HG02970 (cell line): Measurements from ENCODE around the gene P2RX2.

Experiments
- ATAC-seq: cut with Tn5 transposase; IDR thresholded peaks from one replicate; pipeline ENCODE4 v1.9.1; 2021; ENCODE audit warnings: mild to moderate bottlenecking, moderate library complexity, moderate number of reproducible peaks; ENCODE audit not compliant: unreplicated experiment, low FRiP score

Gene P2RX2

GRCh38 chr12:132600048-132601032 is 18.2 kb upstream of the P2RX2 start:
- ATAC-seq, result no peak

- no peak for ATAC-seq
These were observed 17.2 kb upstream of the P2RX2 start for GRCh38 chr12:132601171-132601883.

GRCh38 chr12:132602572-132603239 is 15.9 kb upstream of the P2RX2 start:
- no peak for ATAC-seq

- no peak for ATAC-seq
These were observed 15.1 kb upstream of the P2RX2 start for GRCh38 chr12:132603240-132604150.

- ATAC-seq, result no peak
These were observed 14.4 kb upstream of the P2RX2 start for GRCh38 chr12:132604151-132604618.

- no peak for ATAC-seq
These were observed 13.7 kb upstream of the P2RX2 start for GRCh38 chr12:132604668-132605441.

GRCh38 chr12:132605892-132606291 is 12.7 kb upstream of the P2RX2 start:
- ATAC-seq, result no peak

GRCh38 chr12:132606466-132606865 is 12.1 kb upstream of the P2RX2 start:
- no peak for ATAC-seq

GRCh38 chr12:132606927-132607326 is 11.6 kb upstream of the P2RX2 start:
- ATAC-seq, result no peak

- ATAC-seq, result no peak
These were observed 10.1 kb upstream of the P2RX2 start for GRCh38 chr12:132608231-132609171.

- ATAC-seq, result no peak
These were observed 8.4 kb upstream of the P2RX2 start, which contains the start of gene LRCOL1 for GRCh38 chr12:132610051-132610759. Gene LRCOL1 (minus strand): TSS chr12:132610582. CDS start chr12:132606251, 4,331 bp downstream.

- no peak for ATAC-seq
These were observed 7.5 kb upstream of the P2RX2 start for GRCh38 chr12:132610866-132611602.

GRCh38 chr12:132611620-132612019 is 7.0 kb upstream of the P2RX2 start:
- ATAC-seq, result no peak

GRCh38 chr12:132614029-132614428 is 4.5 kb upstream of the P2RX2 start:
- no peak for ATAC-seq

GRCh38 chr12:132614861-132615578 is 3.6 kb upstream of the P2RX2 start:
- ATAC-seq, result no peak

GRCh38 chr12:132615579-132616038 is 3.0 kb upstream of the P2RX2 start:
- no peak for ATAC-seq
